ENCODE measurements around the gene SULT1A3.
"Not testable (repeated sequence)": the region's sequence is repeated elsewhere in the genome, so short reads cannot be mapped to it uniquely, and the experiment has no call there.

SULT1A3 gene

GRCh38 chr16:30199049-30199448 is at the start of gene SULT1A3:
TSS of gene SULT1A3 (plus strand) at chr16:30199255. CDS start at chr16:30200729, 1,474 bp downstream.
- DNase-seq (ENCODE audit: low read depth, low spot score) = not testable (repeated sequence)

- no peak for DNase-seq (ENCODE audit: low read depth, low spot score)
Observed at GRCh38 chr16:30151091-30151490, 48.0 kb upstream of the SULT1A3 start.

- no peak for DNase-seq (ENCODE audit: low read depth, low spot score)
Observed at GRCh38 chr16:30152517-30152916, 46.5 kb upstream of the SULT1A3 start.

GRCh38 chr16:30155188-30155587 is 43.9 kb upstream of the SULT1A3 start:
- DNase-seq (ENCODE audit: low read depth, low spot score) = no peak

GRCh38 chr16:30157214-30157613 is 41.8 kb upstream of the SULT1A3 start:
- DNase-seq (ENCODE audit: low read depth, low spot score) = no peak

GRCh38 chr16:30163538-30163937 is 35.5 kb upstream of the SULT1A3 start:
- no peak for DNase-seq (ENCODE audit: low read depth, low spot score)

GRCh38 chr16:30166202-30166902 is 32.7 kb upstream of the SULT1A3 start:
- no peak for DNase-seq (ENCODE audit: low read depth, low spot score)

- DNase-seq (ENCODE audit: low read depth, low spot score) = not testable (repeated sequence)
Observed at GRCh38 chr16:30168746-30169145, 30.3 kb upstream of the SULT1A3 start.

- DNase-seq (ENCODE audit: low read depth, low spot score) = not testable (repeated sequence)
Observed at GRCh38 chr16:30169416-30169815, 29.6 kb upstream of the SULT1A3 start.

- not testable (repeated sequence) for DNase-seq (ENCODE audit: low read depth, low spot score)
Observed at GRCh38 chr16:30170145-30170544, 28.9 kb upstream of the SULT1A3 start.

- DNase-seq (ENCODE audit: low read depth, low spot score) = no peak
Observed at GRCh38 chr16:30173054-30173453, 26.0 kb upstream of the SULT1A3 start.

GRCh38 chr16:30176876-30177275 is 22.2 kb upstream of the SULT1A3 start:
- not testable (repeated sequence) for DNase-seq (ENCODE audit: low read depth, low spot score)

- DNase-seq (ENCODE audit: low read depth, low spot score) = no peak
Observed at GRCh38 chr16:30179195-30179594, 19.9 kb upstream of the SULT1A3 start.

- no peak for DNase-seq (ENCODE audit: low read depth, low spot score)
Observed at GRCh38 chr16:30179931-30180330, 19.1 kb upstream of the SULT1A3 start.

GRCh38 chr16:30180741-30181140 is 18.3 kb upstream of the SULT1A3 start:
- no peak for DNase-seq (ENCODE audit: low read depth, low spot score)

- peak; percentile 89 for DNase-seq (ENCODE audit: low read depth, low spot score)
Observed at GRCh38 chr16:30183233-30184095, 15.6 kb upstream of the SULT1A3 start, which contains the start of gene CORO1A. TSS of gene CORO1A (plus strand) at chr16:30183602. CDS start at chr16:30185210, 1,608 bp downstream.

GRCh38 chr16:30184096-30184890 is 14.8 kb upstream of the SULT1A3 start:
- no peak for DNase-seq (ENCODE audit: low read depth, low spot score)

GRCh38 chr16:30184891-30185682 is 14.0 kb upstream of the SULT1A3 start:
- no peak for DNase-seq (ENCODE audit: low read depth, low spot score)

- no peak for DNase-seq (ENCODE audit: low read depth, low spot score)
Observed at GRCh38 chr16:30185683-30186421, 13.2 kb upstream of the SULT1A3 start.

GRCh38 chr16:30186444-30186781 is 12.6 kb upstream of the SULT1A3 start:
- no peak for DNase-seq (ENCODE audit: low read depth, low spot score)

Measured in ELF-1 (cell line).